ENCODE results near the gene NEURL1B. TPM values are rescaled to one million over a fixed set of nuclear protein-coding genes. Genes with fewer than 3 reads are reported as not detected.

Gene NEURL1B
- total RNA-seq, 1 donor from 2014 or later = 4.4 TPM

DNA sequence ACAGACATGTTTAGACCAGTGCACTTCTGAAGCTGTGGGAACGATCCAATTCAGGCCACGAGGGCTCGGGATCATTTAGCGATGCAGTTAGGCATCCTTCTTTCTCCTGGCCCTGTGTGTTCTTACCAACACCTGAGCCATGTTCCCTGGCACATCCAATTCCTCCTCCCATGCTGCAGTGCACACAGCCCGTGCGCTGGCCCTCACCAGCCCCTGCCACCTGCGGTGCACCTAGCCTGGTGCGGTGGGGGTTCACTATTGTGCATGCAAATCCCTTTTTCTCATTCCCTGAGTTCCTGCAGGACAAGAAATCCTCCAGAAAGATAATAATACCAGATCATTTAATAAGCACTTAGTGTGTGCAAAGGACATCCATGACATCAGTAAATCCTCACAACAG is 53.5 kb downstream of the NEURL1B start:
- TF ChIP-seq, protein P1, sequence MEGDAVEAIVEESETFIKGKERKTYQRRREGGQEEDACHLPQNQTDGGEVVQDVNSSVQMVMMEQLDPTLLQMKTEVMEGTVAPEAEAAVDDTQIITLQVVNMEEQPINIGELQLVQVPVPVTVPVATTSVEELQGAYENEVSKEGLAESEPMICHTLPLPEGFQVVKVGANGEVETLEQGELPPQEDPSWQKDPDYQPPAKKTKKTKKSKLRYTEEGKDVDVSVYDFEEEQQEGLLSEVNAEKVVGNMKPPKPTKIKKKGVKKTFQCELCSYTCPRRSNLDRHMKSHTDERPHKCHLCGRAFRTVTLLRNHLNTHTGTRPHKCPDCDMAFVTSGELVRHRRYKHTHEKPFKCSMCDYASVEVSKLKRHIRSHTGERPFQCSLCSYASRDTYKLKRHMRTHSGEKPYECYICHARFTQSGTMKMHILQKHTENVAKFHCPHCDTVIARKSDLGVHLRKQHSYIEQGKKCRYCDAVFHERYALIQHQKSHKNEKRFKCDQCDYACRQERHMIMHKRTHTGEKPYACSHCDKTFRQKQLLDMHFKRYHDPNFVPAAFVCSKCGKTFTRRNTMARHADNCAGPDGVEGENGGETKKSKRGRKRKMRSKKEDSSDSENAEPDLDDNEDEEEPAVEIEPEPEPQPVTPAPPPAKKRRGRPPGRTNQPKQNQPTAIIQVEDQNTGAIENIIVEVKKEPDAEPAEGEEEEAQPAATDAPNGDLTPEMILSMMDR (conservative IDR thresholded peaks at IDR 0.05; ENCODE audit: low read depth, low read length) = no peak
- DNase-seq (ENCODE audit: low read depth) = no peak
- no peak overlapping the region for H3K4me3 ChIP-seq (ENCODE audit: low read depth, low read length)

DNA sequence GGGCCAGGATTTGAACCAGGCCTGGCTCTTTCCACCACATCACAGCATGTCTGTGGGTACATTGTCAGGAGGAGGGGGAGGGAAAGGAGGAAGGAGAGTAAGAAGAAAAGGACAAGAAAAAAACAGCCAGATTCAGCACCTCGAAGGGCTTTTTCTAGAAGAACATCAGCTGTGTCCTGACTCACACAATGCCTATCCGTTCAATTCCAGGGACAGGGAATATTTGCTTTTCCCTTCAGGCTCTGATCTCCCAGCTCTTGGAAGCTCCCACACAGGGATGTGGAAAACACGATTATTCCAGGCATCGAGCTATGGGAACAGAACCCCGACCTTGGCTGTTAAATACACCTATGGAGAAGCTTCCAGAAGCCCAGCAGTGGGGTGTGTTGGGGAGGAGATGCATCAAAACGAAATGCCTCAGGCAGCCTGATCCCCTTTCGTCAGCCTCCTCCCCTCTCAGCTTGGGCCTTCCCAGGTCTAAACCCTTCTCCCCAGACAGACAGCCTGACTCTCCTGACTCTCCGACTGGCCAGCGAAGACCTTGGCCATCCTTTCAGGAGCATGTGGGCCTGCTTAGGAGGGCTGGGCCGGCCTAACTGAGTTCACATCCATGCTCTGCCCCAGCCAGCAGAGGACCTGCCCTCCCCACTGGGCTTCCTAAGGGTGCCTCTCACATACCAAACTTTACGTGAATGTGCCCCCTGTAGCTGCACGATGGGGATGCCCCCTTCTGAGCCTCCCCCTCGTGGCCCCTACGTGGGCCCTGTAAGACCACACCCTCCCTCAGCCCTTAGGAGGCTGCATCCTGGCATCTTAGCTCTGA is 54.4 kb downstream of the NEURL1B start:
- TF ChIP-seq, protein P1 (conservative IDR thresholded peaks at IDR 0.05; ENCODE audit: low read depth, low read length) = no peak
- DNase-seq (ENCODE audit: low read depth) = no peak
- no peak overlapping the region for H3K4me3 ChIP-seq (ENCODE audit: low read depth, low read length)

DNA sequence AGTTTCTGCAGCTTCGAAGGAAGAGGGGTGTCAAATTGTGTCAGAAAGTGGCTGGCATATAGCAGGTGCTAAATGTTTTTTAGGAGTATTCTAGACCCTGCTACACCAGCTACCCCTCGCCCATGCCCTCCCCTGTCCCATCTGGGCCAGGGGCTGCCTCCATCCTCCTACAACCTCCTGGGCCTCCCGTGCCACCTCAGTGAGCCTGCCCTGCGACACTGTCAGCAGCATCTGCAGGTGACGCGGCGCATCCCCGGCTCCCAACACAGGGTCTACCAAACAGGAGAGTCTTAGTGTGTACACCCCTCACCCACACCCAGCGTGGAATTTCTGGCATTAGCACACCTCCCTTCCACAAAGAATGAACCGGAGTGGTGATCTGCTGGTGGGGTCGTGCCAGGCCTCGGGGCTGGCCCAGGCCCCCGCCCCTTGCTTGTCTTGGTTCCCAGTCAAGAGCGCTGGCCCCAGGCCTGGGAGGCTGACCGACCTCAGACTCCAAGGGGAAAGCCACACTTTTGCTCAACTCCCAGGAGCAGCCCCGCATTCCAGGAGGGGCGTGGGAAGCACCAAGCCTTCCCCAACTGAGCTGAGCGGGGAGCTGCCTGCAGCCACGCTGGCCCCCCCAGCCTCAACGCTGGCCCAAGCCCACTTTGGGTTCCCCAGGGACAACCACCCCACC is 55.2 kb downstream of the NEURL1B start:
- no peak for DNase-seq (ENCODE audit: low read depth)
- H3K4me3 ChIP-seq (ENCODE audit: low read depth, low read length) = no peak overlapping the region
- TF ChIP-seq, protein P1 (conservative IDR thresholded peaks at IDR 0.05; ENCODE audit: low read depth, low read length) = no peak

DNA sequence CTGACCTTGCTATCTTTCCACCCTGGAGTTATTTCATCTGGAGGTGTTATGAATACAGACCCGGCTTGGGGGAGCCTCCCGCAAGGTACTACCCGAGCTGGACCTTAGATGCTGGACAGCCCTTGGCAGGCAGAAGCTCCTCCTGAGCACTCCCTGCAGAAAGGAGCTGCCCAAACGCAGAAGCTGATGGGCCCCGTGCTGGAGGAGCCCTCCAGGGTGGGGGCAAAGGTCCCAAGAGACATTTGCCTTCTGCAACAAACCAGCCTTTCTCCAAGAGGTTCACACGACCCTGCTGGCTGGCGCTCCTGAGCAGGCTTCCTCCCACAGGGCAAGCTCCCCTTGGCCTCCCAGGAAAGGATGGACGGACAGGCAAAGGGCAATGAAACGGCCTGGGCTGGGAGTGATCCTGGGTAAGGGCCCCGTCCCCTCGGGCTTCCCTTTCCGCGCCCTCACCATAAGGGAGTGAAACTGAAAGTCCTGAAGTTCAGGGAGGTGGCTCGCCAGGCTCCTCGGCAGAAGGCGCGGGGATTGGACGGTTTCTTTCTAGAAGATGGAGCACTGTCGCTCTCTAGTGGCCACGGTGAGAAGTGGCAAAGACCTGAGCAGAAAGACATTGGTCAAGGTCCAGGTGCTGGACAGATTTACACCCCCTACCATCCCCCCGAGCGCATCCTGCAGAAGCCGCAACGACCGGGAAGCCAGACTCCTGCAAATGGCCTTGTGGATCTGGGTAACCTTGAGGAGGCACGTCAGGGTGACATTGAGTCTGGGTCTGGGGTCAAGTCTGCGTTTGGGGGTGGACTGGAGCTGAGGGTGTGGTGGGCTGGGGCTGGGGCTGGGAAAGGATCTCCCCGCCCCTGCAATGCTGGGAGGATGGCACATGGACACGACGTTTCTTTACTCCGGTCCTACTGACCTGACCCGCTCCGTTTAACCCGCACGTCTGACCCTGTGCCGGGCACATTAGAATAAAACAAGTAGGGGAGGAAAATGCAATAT is 56.4 kb downstream of the NEURL1B start:
- H3K4me3 ChIP-seq (ENCODE audit: low read depth, low read length) = peak overlapping the region; percentile 71
- DNase-seq (ENCODE audit: low read depth) = no peak
- TF ChIP-seq, protein P1 (conservative IDR thresholded peaks at IDR 0.05; ENCODE audit: low read depth, low read length) = peak; percentile 87

DNA sequence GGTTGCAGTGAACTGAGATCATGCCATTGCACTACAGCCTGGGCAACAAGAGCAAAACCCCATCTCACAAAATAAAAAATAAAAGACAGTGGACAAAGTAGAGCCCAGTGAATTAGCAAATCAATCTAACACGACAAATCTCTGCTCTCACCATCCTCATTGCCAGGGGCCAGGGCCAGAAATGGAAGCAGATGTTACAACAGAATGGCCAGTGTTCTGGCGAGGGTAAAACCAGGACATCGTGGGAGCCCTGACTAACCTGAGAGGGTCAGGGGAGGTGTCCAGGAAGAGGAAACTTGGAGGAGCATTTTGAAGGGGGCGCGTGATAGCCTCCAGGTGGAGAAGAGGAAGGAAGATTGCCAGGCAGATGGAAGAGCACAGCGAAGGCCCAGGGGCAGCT is 58.4 kb downstream of the NEURL1B start:
- no peak for DNase-seq (ENCODE audit: low read depth)
- no peak overlapping the region for H3K4me3 ChIP-seq (ENCODE audit: low read depth, low read length)
- TF ChIP-seq, protein P1 (conservative IDR thresholded peaks at IDR 0.05; ENCODE audit: low read depth, low read length) = no peak

DNA sequence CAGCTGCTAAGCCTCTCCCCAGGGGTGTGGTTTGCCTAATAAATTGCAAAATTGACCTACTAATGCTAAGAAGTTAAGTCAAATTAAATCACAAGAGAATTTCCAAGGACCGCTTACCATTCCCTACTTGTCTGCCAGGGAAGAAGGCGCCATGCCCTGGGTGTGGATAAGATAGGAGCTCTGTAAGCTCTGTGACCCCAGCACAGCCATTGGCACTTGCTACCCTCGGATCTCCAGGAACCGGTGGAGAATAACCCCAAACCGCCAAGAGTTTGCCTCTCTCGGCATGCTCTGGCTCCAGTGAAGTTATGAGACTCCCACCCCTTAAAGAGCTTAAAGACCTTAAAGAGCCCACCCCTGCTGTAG is 58.9 kb downstream of the NEURL1B start:
- no peak overlapping the region for H3K4me3 ChIP-seq (ENCODE audit: low read depth, low read length)
- no peak for DNase-seq (ENCODE audit: low read depth)
- TF ChIP-seq, protein P1 (conservative IDR thresholded peaks at IDR 0.05; ENCODE audit: low read depth, low read length) = no peak

Data from epithelial cell of proximal tubule (primary cell).